H1 (cell line): ENCODE results near the gene TXNL4A. TPM values are rescaled to one million over a fixed set of nuclear protein-coding genes. Genes with fewer than 3 reads are reported as not detected.

Experiments used
- CTCF ChIA-PET: fragments of 300-600 bp; sonication (Branson Sonifier 250); formaldehyde crosslinking; loops from one replicate; lab custom pipeline; 2021; ENCODE audit not compliant: partially characterized antibody; lab: Charles Lee
- POLR2A ChIA-PET: fragments of 300-600 bp; sonication (Branson Sonifier 250); formaldehyde crosslinking; loops from one replicate; lab custom pipeline; 2021; ENCODE audit warnings: inconsistent platforms; ENCODE audit not compliant: partially characterized antibody; lab: Charles Lee
- DNase-seq, 2 experiments: peaks; one replicate each; pipeline versions ENCODE4 v3.0.0 to v3.0.0-alpha.2; 2010 to 2022; ENCODE audit warnings: low spot score in 2 of 2, low read depth in 1 of 2, mixed read lengths in 1 of 2
- FAIRE-seq: peaks from 2 replicates; lab custom pipeline; 2011; peaks lifted over from hg19 to GRCh38; lab: Jason Lieb, UNC
- H2AFZ ChIP-seq: 2 replicates; pipeline ENCODE4 v1.8.1; 2012; ENCODE audit warnings: low read length, inconsistent platforms
- H2AK5ac ChIP-seq: 2 replicates; pipeline ENCODE4 v1.6.1; 2013; ENCODE audit warnings: low read depth, low read length
- H2BK120ac ChIP-seq: replicated peaks from 2 replicates; pipeline ENCODE3; 2013; ENCODE audit warnings: low read depth, low read length, inconsistent platforms
- H2BK12ac ChIP-seq: 2 replicates; pipeline ENCODE4 v1.6.1; 2013; ENCODE audit warnings: low read depth, low read length
- H2BK15ac ChIP-seq: 2 replicates; pipeline ENCODE4 v1.6.1; 2013; ENCODE audit warnings: low read length
- H2BK20ac ChIP-seq: 2 replicates; pipeline ENCODE4 v1.6.1; 2013; ENCODE audit warnings: low read length
- H2BK5ac ChIP-seq: 2 replicates; pipeline ENCODE4 v1.6.1; 2013; ENCODE audit warnings: low read depth, low read length
- H3K14ac ChIP-seq: 2 replicates; pipeline ENCODE4 v1.6.1; 2013; ENCODE audit warnings: inconsistent platforms; ENCODE audit not compliant: insufficient read length
- H3K18ac ChIP-seq: 2 replicates; pipeline ENCODE4 v1.6.1; 2013; ENCODE audit warnings: low read length; ENCODE audit errors: extremely low read depth
- H3K23ac ChIP-seq: 2 replicates; pipeline ENCODE4 v1.6.1; 2013; ENCODE audit warnings: inconsistent platforms; ENCODE audit not compliant: insufficient read length
- H3K23me2 ChIP-seq: 2 replicates; pipeline ENCODE4 v1.6.1; 2013; ENCODE audit warnings: low read depth, low read length
- H3K27ac ChIP-seq: 2 replicates; pipeline ENCODE4 v1.6.1; 2011; ENCODE audit warnings: low read depth, low read length, inconsistent platforms
- H3K27me3 ChIP-seq, 4 experiments: replicated peaks in 1 of 4; 1 replicate in 1 of 4; 2 replicates in 3 of 4; pipeline versions ENCODE4 v1.6.1 to v1.8.1; 2011 to 2013; ENCODE audit warnings: low read length in 3 of 4, mild to moderate bottlenecking in 3 of 4, inconsistent platforms in 2 of 4, mixed read lengths in 2 of 4, moderate library complexity in 1 of 4; ENCODE audit not compliant: control insufficient read depth in 3 of 4, insufficient read depth in 3 of 4; ENCODE audit errors: extremely low read depth in 1 of 4
- H3K36me3 ChIP-seq, 4 experiments: 2 replicates each; pipeline versions ENCODE4 v1.6.1 to v1.8.1; 2011 to 2013; ENCODE audit warnings: mild to moderate bottlenecking in 4 of 4, low read length in 3 of 4, moderate library complexity in 2 of 4, control low read depth in 1 of 4, inconsistent platforms in 1 of 4; ENCODE audit not compliant: insufficient read depth in 4 of 4, control insufficient read depth in 2 of 4
- H3K4ac ChIP-seq: replicated peaks from 2 replicates; pipeline ENCODE3; 2013; ENCODE audit warnings: low read length, low read depth, mixed read lengths, inconsistent platforms; ENCODE audit not compliant: insufficient read length
- H3K4me1 ChIP-seq, 4 experiments: replicated peaks in 1 of 4; 1 replicate in 1 of 4; 2 replicates in 3 of 4; pipeline versions ENCODE4 v1.6.1 to v1.8.1; 2011 to 2013; ENCODE audit warnings: low read length in 3 of 4, inconsistent platforms in 2 of 4, mixed read lengths in 1 of 4; ENCODE audit not compliant: insufficient read depth in 4 of 4, control insufficient read depth in 3 of 4
- H3K4me2 ChIP-seq, 2 experiments: 2 replicates each; pipeline versions ENCODE4 v1.6.1 to v1.8.1; 2011 to 2013; ENCODE audit warnings: low read depth in 2 of 2, low read length in 2 of 2, control low read depth in 1 of 2, inconsistent platforms in 1 of 2, mild to moderate bottlenecking in 1 of 2; ENCODE audit not compliant: insufficient read depth in 1 of 2
- H3K4me3 ChIP-seq, 4 experiments: fragments of 200-600, 300-600 bp in 1 of 4; sonication (generic), shearing (Covaris generic), sonication (Bioruptor Twin) in 1 of 4; 2 replicates each; pipeline versions ENCODE4 v1.5.1 to v1.8.1; 2011 to 2016; ENCODE audit warnings: low read length in 4 of 4, low read depth in 3 of 4, control low read depth in 2 of 4, inconsistent platforms in 2 of 4, mild to moderate bottlenecking in 2 of 4, mixed read lengths in 1 of 4, moderate library complexity in 1 of 4; ENCODE audit not compliant: insufficient read depth in 2 of 4; ENCODE audit errors: extremely low read depth in 1 of 4
- H3K56ac ChIP-seq: replicated peaks from 2 replicates; pipeline ENCODE3; 2013; ENCODE audit warnings: low read depth, mild to moderate bottlenecking, mixed read lengths, low read length, inconsistent platforms; ENCODE audit not compliant: insufficient read length
- H3K79me1 ChIP-seq: 2 replicates; pipeline ENCODE4 v1.6.1; 2013; ENCODE audit warnings: low read depth, low read length, control low read depth
- H3K79me2 ChIP-seq, 2 experiments: 2 replicates each; pipeline versions ENCODE4 v1.6.1 to v1.8.1; 2012 to 2013; ENCODE audit warnings: low read length in 2 of 2, mild to moderate bottlenecking in 2 of 2, inconsistent platforms in 1 of 2; ENCODE audit not compliant: insufficient read depth in 2 of 2, control insufficient read depth in 1 of 2
- H3K9ac ChIP-seq, 4 experiments: replicated peaks in 1 of 4; 1 replicate in 1 of 4; 2 replicates in 3 of 4; pipeline versions ENCODE4 v1.6.1 to v1.8.1; 2011 to 2013; ENCODE audit warnings: low read depth in 3 of 4, low read length in 3 of 4, control low read depth in 2 of 4, mild to moderate bottlenecking in 2 of 4, moderate library complexity in 2 of 4, inconsistent platforms in 1 of 4; ENCODE audit errors: extremely low read depth in 1 of 4
- H3K9me3 ChIP-seq, 2 experiments: 2 replicates each; pipeline versions ENCODE4 v1.6.1 to v1.8.1; 2012 to 2013; ENCODE audit warnings: mild to moderate bottlenecking in 2 of 2, moderate library complexity in 2 of 2, control low read depth in 1 of 2, inconsistent platforms in 1 of 2, low read depth in 1 of 2, low read length in 1 of 2, mixed read lengths in 1 of 2; ENCODE audit not compliant: insufficient read depth in 2 of 2
- H4K20me1 ChIP-seq, 2 experiments: replicated peaks in 1 of 2; 2 replicates each; pipeline versions ENCODE3 to v1.8.1; 2011 to 2013; ENCODE audit warnings: inconsistent platforms in 2 of 2, low read length in 2 of 2, mild to moderate bottlenecking in 1 of 2; ENCODE audit not compliant: insufficient read depth in 2 of 2, control insufficient read depth in 1 of 2
- H4K5ac ChIP-seq: 2 replicates; pipeline ENCODE4 v1.6.1; 2013; ENCODE audit warnings: low read length, low read depth, mixed read lengths, inconsistent platforms; ENCODE audit not compliant: insufficient read length
- H4K8ac ChIP-seq: 2 replicates; pipeline ENCODE4 v1.8.0; 2013; ENCODE audit warnings: mild to moderate bottlenecking, moderate library complexity, low read length, inconsistent platforms; ENCODE audit not compliant: insufficient read depth; ENCODE audit errors: extremely low read depth
- H4K91ac ChIP-seq: replicated peaks from 2 replicates; pipeline ENCODE3; 2013; ENCODE audit warnings: low read length, mixed read lengths, inconsistent platforms; ENCODE audit not compliant: insufficient read length
- BACH1 ChIP-seq: IDR thresholded peaks from 2 replicates; pipeline ENCODE4 v1.6.1; 2012; ENCODE audit warnings: low read length, improper control_type of control experiment
- CBX5 ChIP-seq: fragments of 300-800, 300-1000 bp; sonication (generic); IDR thresholded peaks from 2 replicates; pipeline ENCODE4 v1.7.1; 2016; ENCODE audit warnings: antibody characterized with exemption, low read length, low read depth
- CBX8 ChIP-seq: fragments of 300-800, 300-1000 bp; sonication (generic); IDR thresholded peaks from 2 replicates; pipeline ENCODE4 v1.7.1; 2016; ENCODE audit warnings: low read depth, low read length, borderline replicate concordance
- JUND ChIP-seq: IDR thresholded peaks from 2 replicates; pipeline ENCODE4 v1.6.1; 2011; ENCODE audit warnings: mild to moderate bottlenecking, improper control_type of control experiment, low read length
- KDM1A ChIP-seq: fragments of 200-600, 300-600 bp; sonication (generic); IDR thresholded peaks from 2 replicates; pipeline ENCODE4 v1.7.1; 2016; ENCODE audit warnings: mild to moderate bottlenecking, low read length, borderline replicate concordance
- KDM5A ChIP-seq: fragments of 200-600 bp; IDR thresholded peaks from 2 replicates; pipeline ENCODE4 v1.7.1; 2012; ENCODE audit warnings: mild to moderate bottlenecking, low read length, inconsistent platforms, mixed read lengths
- POU5F1 ChIP-seq: IDR thresholded peaks from 2 replicates; pipeline ENCODE4 v1.6.1; 2011; ENCODE audit warnings: low read depth, mild to moderate bottlenecking, low read length, moderate library complexity
- SIX5 ChIP-seq: IDR thresholded peaks from 2 replicates; pipeline ENCODE4 v1.6.1; 2011; ENCODE audit warnings: mild to moderate bottlenecking, low read depth, low read length
- SRF ChIP-seq: IDR thresholded peaks from 2 replicates; pipeline ENCODE4 v1.6.1; 2011; ENCODE audit warnings: mild to moderate bottlenecking, low read depth, low read length, moderate library complexity
- TBP ChIP-seq: IDR thresholded peaks from 2 replicates; pipeline ENCODE4 v1.6.1; 2011; ENCODE audit warnings: low read depth, low read length, improper control_type of control experiment
- TEAD4 ChIP-seq: IDR thresholded peaks from 2 replicates; pipeline ENCODE4 v1.6.1; 2012; ENCODE audit warnings: low read depth, low read length, inconsistent platforms, mixed read lengths
- WGBS, 2 experiments: shearing (Covaris generic) in 1 of 2; methylation state at CpG; one replicate each; pipeline versions ENCODE4 v1.1.6 to v1.1.7; 2013 to 2015; ENCODE audit warnings: low lambda C conversion rate in 2 of 2, mixed read lengths in 2 of 2, inconsistent platforms in 1 of 2, low coverage in 1 of 2, missing lambda C conversion rate in 1 of 2; ENCODE audit not compliant: insufficient replicate concordance in 2 of 2, insufficient coverage in 1 of 2, insufficient read length in 1 of 2; ENCODE audit errors: extremely low coverage in 1 of 2, missing lambda C conversion rate in 1 of 2; 5-methylcytosine and 5-hydroxymethylcytosine counted together
- polyA plus RNA-seq, 7 experiments: library from polyadenylated mRNA; depleted of rRNA in 3 of 7; stranded (reverse) in 5 of 7; unstranded in 2 of 7; fragments of >200 nt in 5 of 7; fragments of 200-250 nt in 2 of 7; gene quantifications; 1 replicate in 5 of 7; 2 replicates in 1 of 7; 4 replicates in 1 of 7; pipeline versions ENCODE4 v1.2.1 to v1.2.3, GENCODE V29; 2011 to 2013; ENCODE audit warnings: missing spikeins in 2 of 7, mixed read lengths in 2 of 7
- total RNA-seq: library from RNA; stranded (reverse); fragmentation: NEBNext Ultra II Directional; extraction: Animal tissue kit (Norgen Biotek cat#: 25700); gene quantifications from 2 replicates; pipeline ENCODE4 v1.2.1, GENCODE V29; 2021
- TF ChIP-seq, protein P1 (sequence below): IDR thresholded peaks from 2 replicates; pipeline ENCODE4 v1.6.1; 2011; ENCODE audit warnings: low read length, improper control_type of control experiment

Gene TXNL4A
- total and polyA plus RNA-seq, 2 of the 8 experiments (the other 6 are each of a cell fraction or from before 2014, with no cell fraction given), result 169 to 181 TPM

DNA sequence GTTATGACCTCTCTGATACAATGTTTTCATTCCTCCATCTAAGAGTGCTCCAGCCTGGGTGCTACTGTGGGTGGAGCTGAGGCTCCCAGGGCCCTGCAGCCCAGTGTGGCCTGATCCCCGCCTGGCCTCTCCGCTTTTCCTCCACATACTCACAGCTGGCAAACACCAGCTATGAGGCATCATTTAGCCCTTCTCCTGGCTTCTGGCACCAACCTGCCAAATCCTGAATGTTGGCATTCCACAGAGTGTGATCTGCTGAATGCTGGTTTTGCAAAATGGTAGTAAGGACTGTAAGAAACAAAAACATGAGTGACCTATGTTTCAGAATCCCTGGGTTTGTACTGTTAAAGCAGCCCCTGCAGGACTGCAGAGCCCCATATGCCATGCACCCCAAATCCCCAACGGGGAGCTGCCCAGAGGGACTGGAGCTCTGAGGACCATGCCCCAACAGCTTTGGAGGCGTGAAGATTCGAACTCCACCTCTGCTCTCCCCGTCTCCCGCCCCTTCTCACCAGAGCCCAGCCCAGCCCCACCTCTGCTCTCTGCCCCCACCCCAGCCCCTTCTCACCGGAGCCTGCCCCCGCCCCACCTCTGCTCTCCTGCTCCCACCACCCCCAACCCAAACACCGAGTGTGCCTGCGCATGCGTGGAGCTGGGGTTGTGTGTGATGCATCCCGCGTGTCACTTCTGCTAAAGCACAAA lies 41.2 kb downstream of the TXNL4A start:
- Histone ChIP-seq H4K8ac (no peak overlapping the region), H3K79me1 (peaks cover 3% of the 10 kb centered on the region; the same call in 1 of the 2 replicates), H3K27me3 (peaks cover 3 to 16% (median 13%) of the 10 kb centered on the region in 4 experiments), H2BK120ac (no peak overlapping the region), H3K56ac (no peak overlapping the region), H2BK12ac (no peak overlapping the region), H3K36me3 (no peaks in the 10 kb centered on the region; a peak in 1 of 8 replicates), H3K9me3 (no peaks in the 10 kb centered on the region), H2BK20ac (no peak overlapping the region), H3K23ac (no peak overlapping the region), H2AFZ (no peak overlapping the region), H3K18ac (no peak overlapping the region), H3K4me2 (no peak overlapping the region), H3K14ac (no peak overlapping the region), H4K5ac (no peak overlapping the region), H4K91ac (no peak overlapping the region), H2BK5ac (no peak overlapping the region), H2BK15ac (no peak overlapping the region), H3K4me3 (no peak overlapping the region), H4K20me1 (peaks cover 5 to 19% of the 10 kb centered on the region in 2 experiments), H3K79me2 (peaks cover 0 to 6% of the 10 kb centered on the region in 2 experiments; a peak in 1 of 4 replicates), H3K4ac (no peak overlapping the region), H3K9ac (no peak overlapping the region), H2AK5ac (no peak overlapping the region), H3K23me2 (peaks cover 9% of the 10 kb centered on the region; the same call in 1 of the 2 replicates), H3K4me1 (peaks cover 0 to 13% (median 8%) of the 10 kb centered on the region in 4 experiments; a peak in 4 of 7 replicates), H3K27ac (no peak overlapping the region)
- no peak for DNase-seq
- ChIA-PET CTCF (interaction anchor here (0.9 to 4.4 kb wide), 5 partner anchors 9 to 309 kb away, joined by 3 to 19 read pairs (median 4); no protein-coding TSS in a partner anchor), POLR2A (interaction anchor here (1.5 kb wide), 1 partner anchor 36 kb away, joined by 3 read pairs; no protein-coding TSS in a partner anchor)
- 94% methylated on average over 8 of the region's 14 CpGs; no CpG with 5 or more reads in 1 of the 2 experiments for whole genome bisulfite sequencing, 2 experiments
- FAIRE-seq, result no peak
- TF ChIP-seq SRF (no peak), JUND (no peak), POU5F1 (no peak), CBX5 (no peak), SIX5 (no peak), BACH1 (no peak), TEAD4 (no peak), KDM1A (no peak), KDM5A (no peak), CBX8 (no peak), TBP (no peak)
- TF ChIP-seq, protein P1, sequence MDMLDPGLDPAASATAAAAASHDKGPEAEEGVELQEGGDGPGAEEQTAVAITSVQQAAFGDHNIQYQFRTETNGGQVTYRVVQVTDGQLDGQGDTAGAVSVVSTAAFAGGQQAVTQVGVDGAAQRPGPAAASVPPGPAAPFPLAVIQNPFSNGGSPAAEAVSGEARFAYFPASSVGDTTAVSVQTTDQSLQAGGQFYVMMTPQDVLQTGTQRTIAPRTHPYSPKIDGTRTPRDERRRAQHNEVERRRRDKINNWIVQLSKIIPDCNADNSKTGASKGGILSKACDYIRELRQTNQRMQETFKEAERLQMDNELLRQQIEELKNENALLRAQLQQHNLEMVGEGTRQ, result no peak
